ENCODE measurements around the gene PCDH15.
"Not testable (repeated sequence)": the region's sequence is repeated elsewhere in the genome, so short reads cannot be mapped to it uniquely, and the experiment has no call there.

Gene PCDH15

DNA sequence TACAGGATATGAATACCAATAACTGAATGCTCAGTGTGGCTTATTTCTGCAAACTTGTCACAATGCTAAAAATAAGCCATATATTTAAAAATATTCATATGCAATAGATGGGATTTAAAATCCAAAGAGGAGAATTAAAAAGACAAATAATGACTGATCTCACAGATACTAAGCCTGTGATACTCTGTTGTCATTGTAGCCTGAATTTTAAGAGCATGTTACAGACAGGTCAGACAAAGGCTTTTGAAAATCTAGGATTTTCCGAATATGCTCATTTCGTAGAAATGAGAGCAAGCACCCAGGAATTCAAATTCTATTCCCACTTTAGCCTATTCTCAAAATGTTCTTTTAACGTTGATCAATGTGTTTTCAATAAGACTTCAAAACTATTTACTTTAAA is 269.7 kb downstream of the PCDH15 start:
- no peak for DNase-seq

DNA sequence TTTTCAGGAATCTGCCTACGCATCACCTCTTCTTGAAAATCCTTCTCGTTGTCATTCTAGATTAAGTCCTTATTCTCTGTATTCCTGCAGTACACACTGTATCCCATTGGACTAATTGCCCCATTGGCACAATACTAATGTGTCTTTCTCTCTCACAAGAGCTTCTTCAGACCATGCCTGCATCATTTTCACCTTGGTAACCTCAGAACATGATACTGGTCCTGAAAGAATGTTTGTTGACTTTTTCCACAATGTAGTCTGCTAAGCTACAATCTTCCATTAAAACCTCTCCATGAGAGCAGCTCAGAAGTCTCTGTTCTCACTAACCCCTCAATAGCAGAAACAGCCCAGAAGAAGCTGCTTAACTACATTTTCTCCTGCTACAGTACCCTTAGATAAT is 270.7 kb downstream of the PCDH15 start:
- DNase-seq = no peak

DNA sequence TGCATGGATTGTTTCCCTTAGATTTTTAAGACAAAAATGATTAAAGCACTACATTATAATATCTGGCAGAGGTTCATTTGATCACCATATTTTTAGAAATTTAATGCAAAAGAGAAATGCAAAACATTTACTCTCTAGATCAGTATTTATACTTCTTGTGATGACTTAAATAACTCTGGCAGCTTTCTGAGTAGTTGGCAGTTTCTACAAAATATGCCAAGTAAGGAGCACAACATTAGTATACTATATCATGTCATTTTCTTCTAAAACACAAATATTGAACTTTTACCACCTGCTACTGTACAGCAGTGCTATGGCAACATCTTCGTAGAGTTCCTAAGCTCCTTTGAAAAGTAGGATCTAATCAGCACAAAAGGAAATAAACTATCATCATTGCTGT is 275.2 kb downstream of the PCDH15 start:
- no peak for DNase-seq

DNA sequence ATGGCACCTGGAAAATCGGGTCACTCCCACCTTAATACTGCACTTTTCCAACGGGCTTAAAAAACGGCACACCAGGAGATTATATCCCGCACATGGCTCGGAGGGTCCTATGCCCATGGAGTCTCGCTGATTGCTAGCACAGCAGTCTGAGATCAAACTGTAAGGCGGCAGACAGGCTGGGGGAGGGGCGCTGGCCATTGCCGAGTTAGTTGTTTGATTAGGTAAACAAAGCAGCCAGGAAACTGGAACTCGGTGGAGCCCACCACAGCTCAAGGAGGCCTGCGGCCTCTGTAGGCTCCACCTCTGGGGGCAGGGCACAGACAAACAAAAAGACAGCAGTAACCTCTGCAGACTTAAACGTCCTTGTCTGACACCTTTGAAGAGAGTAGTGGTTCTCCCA is 285.8 kb downstream of the PCDH15 start:
- DNase-seq = not testable (repeated sequence)

DNA sequence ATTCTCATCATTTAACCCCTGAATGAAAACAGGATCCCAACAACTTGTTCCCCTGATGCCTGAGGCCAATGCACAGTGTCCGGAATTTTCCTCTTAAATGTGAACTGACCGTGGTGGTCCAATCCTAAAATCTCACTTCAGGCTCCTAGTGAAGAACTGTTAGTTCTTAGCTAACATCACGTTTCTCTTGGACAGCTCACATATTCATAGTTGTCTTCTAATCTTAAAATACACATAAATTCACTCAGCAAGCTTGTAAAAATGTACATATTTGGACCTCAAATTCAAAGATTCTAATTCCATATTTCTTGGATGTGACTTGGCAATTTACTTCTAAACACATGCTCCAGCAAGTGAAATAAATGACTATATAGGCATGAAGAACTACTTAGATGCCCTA is 297.2 kb downstream of the PCDH15 start:
- no peak for DNase-seq

DNA sequence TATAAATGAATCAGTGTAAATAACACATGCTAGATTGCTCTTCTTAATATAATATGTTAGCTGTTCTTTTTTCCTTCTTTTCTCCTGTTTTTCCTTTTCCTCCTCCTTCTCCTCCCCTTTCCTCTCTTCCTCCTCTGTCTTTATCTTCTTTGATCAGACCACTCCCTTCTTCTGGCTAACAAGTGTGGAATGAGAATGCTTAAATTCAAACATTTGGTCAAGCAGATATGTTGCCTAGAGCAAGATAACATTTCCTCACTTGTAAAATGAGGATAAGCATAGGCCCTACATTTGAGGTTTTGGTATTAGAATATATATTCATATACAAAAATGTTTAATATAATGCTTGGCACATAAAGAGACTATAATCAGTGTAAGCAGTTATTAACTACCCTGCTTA is 299.1 kb downstream of the PCDH15 start:
- DNase-seq = no peak

DNA sequence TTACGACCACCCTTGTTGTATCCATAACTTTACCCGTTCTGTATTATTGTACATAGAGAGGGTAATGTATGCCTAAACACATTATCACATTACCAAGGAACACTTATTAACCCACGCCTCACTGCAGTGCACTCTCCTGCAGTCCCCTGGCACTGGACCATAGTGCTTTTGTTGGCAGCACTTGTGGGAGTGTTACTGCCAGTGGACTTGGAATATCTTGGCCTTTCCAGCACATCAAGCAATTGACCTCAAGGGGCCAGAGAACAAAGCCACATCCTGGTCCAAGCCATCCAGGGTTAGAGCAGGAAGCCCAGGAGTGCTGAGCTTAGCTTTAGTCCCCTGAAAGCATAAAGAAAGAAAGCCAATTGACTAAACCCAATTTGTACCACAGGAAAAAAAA is 304.2 kb downstream of the PCDH15 start:
- DNase-seq = no peak

DNA sequence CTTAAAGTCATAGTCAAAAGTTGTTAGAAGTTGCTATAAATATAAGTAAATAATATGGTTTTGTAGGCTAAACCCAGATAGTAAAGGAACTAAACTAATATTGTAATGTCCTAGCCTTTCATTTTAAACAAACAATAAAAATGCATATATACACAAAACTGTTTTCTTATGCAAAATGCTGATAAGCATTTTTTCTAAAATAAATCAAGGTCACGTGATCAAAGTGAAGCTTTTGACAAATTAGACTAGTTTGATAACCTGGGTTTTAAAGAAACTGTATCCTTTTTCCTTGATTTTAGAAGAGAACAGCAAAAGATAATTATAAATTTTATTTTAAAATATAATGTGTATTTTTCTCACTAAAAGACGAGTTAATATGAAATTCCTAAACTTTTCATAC is 313.3 kb downstream of the PCDH15 start:
- DNase-seq = no peak

DNA sequence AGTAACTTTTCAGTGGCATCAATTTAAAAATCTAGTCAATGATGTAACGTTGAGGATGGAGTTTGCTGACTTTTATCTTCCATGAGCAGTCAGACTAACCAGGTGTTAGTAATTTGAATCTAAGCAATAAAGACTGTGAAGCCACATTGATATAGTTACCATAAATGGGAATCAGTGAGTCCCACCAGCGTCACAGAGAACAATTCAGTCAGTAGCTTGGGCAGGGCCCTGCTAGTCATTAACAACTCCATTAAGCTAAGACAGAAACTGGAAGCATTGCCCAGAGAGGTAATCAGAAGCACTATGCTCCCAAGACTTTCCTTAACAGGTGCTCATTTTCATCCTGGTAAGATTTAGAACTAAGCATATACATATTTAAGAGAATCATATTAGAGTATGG is 315.1 kb downstream of the PCDH15 start:
- no peak for DNase-seq

DNA sequence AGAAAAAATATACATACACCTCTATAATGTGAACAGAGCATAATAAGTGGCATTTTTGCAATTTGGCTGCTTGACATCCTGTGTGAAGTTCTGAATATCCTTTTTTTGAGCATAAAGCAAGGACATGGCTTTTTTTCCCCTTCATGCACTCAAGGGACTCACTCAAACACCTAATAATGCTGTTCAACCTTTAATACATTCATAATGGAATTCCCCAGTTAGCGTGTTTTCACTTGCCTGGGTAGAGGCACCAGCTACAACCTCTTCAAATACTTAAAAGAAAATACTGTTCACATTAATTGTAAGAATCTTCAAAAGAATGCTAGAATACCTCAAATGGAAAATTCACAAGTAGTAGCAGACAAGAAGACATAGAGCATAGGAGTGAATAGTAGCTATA is 316.8 kb downstream of the PCDH15 start:
- no peak for DNase-seq

DNA sequence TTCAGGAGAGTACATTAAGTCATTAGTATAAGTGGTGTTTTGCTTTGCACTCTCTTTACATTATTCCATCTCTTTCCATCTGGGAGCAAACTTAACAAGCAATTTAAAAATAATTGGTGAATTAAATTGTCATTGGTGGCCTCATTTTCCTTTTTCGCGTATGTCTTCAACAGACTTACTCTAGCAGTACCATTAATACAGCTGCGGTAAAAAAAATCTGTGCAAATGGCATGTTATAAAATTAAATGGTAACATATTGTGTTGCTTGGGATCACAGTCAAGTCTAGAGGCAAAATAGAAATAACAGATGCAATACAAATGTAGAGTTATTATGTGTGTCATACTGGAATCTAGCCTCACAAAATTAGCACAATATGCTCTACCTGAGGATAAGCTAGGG is 322.4 kb downstream of the PCDH15 start:
- no peak for DNase-seq

DNA sequence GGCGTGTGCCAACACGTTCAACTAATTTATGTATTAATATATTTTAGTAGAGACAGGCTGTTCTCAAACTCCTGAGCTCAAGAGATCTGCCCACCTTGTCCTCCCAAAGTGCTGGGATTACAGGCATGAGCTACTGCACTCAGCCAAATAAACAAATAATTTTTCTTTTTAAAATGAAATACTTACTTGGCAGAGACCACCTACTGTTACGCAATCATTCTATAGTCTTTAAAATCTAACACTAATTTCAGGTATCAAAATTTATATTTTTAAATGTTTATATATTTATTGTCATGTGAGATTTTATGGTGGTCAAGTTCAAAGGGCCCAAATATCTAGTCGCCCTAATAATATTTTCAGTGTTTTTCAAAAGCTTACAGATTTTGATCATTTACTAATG is 323.3 kb downstream of the PCDH15 start:
- DNase-seq = no peak

DNA sequence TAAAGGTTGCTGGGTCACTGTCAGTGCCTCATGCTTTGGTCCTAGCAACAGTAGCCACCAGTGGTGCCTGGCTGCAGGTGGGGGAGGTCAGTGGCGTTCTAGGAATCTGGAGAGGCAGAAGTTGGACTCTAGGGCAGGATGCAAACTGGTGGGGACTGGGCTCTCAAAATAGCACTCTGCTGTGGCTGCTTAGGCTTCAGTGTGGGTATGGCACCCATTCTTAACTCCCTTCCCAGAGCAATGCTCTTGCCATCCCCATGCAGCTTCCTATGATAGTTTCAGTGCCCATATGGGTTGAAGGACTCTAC is 330.8 kb downstream of the PCDH15 start:
- no peak for DNase-seq

DNA sequence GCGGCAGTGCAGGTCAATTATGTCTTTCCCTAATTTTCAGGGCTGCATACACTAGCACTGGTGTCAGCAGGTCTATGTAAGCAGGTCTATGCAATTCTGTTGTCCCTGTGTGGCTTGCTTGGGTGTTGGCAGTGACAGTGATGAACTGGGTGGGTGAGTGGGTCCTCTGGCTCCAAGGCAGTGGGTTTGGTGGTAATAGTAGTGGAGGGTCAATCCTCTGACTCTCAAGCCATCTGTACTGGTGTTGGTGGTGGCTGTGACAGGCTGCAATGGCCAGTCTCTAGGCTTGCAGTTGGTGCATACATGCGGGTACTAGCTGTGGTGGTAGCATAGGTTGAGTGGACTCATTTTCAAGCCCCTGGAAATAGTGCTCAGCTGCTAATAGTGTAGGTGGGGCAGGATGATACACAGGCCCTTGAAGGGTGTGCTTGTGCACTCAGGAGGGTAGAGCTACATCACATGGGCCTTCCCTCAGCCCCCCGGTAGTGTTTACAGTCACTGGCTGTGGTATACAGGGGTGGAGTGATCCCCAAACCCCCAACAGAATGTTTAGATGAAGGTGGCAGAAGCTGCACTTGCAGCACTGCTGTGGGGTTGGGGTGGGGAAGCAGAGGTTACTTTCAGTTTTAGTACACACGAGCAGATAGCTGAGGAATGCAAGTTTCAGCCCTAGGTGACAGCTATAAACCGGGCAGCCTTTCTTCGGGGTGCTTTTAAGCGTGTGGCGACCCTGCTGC is 331.3 kb downstream of the PCDH15 start:
- DNase-seq = no peak

DNA sequence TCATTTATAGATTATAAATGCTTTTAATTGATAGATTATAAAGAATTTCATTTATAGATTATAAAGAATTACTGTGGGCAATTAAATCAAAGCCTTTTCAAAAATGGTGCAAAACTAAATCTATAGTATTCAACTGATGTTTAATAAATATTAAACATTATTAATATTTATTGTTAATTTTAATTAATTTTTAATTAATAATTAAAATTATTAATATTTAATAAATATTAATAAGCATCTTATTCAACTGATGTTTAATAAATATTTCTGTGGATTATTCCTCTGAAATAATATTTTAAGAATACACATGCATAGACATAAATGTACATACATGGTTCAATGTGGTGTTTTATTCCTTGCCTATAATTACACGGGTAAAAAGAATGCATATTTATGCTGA is 346.8 kb downstream of the PCDH15 start:
- DNase-seq = no peak

DNA sequence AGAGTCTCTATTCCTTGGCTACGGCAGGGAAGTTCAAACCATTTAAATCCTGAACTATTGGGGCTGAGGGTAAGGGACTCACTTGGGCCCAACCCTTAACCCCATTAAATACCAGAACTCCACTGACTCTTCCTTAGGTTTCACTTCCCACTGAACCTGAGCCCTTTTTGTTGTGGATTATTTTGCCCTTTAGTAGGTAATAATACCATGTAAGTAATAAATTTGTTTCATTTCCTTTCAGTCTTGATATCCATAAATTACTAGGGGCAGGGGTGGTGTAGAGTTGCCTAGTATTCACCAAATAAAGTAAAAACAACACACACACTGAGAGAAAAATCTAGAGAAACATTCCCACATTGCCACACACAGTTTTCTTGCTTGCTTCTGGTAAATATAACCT is 352.0 kb downstream of the PCDH15 start:
- DNase-seq = no peak

DNA sequence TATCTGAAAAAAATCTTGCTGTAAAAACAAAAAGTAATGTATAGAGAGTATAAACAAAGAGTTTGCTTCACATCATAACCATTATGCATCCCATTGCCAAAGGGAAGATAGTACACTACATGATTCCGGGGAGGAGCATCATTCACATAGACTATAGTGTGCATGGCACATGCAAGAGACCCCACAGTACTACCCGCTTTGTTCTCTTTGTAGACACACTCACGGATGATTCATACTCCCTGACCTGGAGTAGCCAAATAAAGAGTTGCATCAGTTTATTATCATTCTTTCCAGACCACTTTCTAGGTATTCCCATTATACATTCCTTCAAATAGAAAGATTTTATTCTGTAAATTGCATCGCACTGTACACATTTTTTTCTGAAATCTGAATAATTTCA is 356.9 kb downstream of the PCDH15 start:
- no peak for DNase-seq

DNA sequence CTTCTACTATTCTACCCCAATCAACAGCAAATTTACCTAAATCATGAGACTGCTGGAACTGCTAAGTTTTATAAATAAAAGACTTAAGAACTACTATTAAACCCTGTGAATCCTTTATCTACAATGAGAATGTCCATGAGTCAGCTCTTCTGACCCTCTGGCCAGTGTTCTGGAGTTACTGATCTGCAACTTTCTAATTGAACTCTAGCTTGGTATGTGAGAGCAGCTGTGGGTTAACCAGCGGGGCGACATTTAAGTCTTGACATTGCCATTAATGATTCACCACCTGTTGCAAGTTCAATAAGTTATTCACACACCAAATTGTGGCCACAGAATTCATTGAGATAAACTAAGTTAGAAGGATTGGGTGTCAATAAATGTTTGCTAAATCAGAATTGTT is 359.8 kb downstream of the PCDH15 start:
- DNase-seq = no peak

DNA sequence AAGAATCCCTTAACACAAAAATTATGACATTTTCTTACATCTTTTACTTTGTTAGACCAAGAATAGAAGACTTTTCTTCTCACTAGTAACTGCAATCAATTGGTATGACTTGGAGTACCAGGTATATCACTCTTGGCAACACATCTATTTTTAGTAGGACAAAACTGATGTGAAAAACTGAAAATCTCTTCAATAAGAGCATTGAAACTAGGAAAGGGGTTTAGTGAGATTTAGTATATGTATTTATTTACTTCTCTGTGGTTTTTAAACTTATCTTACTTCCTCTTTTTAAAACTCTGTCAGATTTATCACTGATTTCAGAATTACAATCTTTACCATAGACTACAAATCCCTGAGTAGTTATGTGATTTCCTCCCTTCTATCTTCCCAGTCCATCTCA is 366.2 kb downstream of the PCDH15 start:
- DNase-seq = no peak

DNA sequence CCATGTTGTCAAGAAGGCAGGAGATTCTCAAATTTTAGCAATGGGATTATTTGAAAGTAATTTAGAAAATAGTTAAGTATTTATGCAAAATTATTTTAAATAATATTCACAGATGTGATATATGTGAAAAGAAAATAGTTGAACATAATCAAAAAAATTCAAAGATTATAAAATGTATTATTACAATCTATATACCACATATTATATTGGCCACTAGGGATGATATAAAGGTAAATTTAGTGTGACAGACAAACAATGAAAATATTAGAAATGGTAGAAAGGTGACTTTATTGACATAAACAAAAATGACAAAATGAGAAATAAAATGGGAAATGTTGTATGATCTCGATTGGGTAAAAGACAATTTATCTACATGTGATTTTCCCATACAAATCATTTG is 385.5 kb downstream of the PCDH15 start:
- DNase-seq = no peak

DNA sequence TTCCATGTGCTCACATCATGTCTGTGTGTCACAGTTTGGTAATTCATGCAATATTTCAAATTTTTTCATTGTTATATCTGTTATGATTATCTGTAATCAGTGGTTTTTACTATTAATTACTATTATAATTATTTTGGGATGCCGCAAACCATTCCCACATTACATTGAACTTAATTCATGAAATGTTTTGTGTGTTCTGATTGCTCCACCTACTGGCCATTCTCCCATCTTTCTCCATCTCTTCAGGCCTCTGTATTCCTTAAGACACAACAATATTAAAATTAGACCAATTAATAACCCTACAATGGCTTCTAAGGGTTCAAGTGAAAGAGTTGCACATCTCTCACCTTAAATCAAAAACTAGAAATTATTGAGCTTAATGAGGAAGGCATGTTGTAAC is 398.5 kb downstream of the PCDH15 start:
- DNase-seq = no peak

DNA sequence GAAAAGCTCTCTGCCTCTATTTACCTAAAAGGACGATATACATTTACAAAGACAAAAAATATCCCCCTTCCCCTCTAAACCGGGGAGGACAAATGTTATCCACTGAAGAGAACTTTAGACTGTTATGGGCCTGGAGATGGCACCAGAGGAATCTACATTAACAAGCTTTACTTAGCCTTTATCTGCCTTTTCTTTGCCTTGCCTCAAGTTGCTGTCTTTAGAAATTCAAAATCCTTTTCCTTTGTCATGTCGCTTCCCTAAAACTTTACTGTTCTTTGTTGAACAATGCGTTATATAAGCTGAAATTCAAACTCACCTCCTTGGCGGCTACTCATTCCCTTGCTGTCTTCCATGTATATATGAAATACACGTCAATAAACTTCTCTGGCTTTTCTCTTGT is 405.0 kb downstream of the PCDH15 start:
- no peak for DNase-seq

DNA sequence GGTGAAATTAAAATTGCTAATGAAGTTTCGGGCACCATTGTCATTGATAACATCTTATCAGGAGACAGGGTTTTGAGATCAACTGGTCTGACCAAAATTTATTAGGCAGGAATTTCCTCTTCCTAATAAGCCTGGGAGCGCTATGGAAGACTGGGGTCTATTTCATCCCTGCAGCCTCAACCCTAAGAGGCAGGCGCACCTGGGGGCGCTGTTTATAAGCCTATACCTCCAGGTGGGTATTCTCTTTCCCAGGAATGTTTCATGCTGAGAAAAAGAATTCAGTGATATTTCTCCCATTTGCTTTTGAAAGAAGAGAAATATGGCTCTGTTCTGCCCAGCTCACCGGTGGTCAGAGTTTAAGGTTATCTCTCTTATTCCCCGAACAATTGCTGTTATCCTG is 406.4 kb downstream of the PCDH15 start:
- not testable (repeated sequence) for DNase-seq

DNA sequence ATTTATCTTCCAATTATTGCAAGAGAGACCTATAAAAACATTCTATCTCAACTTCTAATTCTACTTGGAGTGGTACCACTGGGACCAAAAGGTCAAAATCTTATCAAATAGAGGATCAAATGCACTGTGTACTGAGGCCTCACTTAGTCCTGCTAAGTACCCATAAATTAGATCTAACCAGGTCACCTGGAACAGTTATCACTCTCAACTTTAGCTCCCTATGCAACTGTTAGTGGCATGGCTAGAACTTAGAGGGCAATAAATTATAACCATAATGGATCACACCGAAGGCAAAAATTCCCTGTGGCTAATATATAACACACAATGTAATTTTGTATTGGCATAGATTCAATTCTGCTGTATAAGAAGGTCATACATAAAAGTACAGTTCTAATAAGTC is 428.9 kb downstream of the PCDH15 start:
- DNase-seq = no peak

DNA sequence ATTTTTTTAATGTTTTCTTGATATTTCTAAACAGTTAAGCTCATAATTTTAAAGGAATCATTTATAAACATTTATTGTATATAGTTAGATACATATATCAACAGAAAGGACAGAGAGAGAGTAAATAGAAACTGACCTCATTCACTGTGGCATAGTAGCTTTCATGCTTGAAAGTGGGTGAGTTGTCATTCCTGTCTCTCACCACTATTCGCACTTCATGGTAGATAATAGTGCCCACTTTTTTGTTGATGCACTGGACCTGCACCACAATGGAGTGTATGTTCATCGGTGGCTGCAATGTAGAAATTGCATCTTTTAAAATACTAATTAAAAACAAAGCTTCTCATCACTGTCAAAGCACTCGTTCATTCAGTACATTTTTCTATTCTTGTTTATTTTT is 432.0 kb downstream of the PCDH15 start:
- DNase-seq = no peak

DNA sequence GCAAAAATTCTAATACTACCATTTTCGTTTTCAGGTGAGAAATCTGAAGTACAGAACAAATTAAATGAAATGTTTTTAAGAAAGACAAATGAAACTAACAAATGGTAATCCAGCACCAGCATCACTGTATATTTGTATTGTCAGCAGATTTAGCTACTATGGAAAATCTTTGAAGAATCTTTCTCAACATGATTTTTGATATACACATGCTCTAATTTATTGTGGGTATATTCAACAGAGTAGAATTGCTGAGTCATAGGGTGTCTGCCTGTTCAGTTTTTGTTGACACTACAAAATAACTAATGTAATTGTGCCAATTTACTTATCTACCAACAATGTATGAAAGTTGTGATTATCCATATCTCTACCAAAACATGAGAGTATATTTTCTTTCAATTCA is 437.6 kb downstream of the PCDH15 start:
- DNase-seq = no peak
